Mammary epithelial cell (primary cell): ENCODE measurements around the gene TMEM178A.

Experiments used
- CTCF ChIP-seq, 2 donors: IDR thresholded peaks in 1 of 2; conservative IDR thresholded peaks in 1 of 2; 2 replicates each; pipeline ENCODE4 v1.5.1; 2011 to 2012; ENCODE audit warnings: inconsistent platforms in 2 of 2, low read length in 2 of 2, mild to moderate bottlenecking in 2 of 2, control low read depth in 1 of 2, low read depth in 1 of 2; ENCODE audit not compliant: insufficient read depth in 1 of 2; ENCODE audit errors: extremely low read depth in 1 of 2
- EZH2 ChIP-seq: IDR thresholded peaks from 2 replicates; pipeline ENCODE4 v1.6.1; 2012; ENCODE audit warnings: low read length, inconsistent platforms, borderline replicate concordance

DNA sequence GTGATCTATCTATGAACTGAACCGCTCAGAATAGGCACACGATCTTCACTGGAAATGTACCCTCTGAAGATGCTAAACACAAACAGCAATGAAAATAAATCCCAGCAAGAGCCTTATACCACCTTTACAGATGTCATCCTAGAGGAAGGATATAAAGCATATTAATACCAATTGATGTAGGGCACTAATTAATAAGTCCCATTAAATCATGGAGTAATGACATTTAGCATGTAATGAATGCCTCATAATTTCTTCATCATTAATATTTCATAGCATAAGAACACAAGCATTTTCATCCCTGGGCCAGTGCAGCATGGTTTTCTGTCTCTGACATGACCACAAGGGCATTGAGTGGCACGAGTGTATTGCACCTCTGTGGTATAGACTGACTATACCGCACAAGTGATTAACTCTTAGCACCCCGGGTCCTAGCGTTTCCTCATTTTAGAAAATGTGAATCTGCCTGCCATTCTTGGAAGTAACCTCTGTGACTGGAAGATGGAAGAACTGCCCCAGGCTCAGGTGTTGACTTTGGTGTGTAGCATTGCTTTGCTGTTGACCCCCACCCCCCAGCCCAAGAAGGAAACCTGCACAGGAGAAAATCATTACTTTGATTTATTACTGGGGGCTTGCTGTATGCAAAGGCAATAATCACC, 1.4 kb upstream of the TMEM178A start:
- TF ChIP-seq CTCF (conservative IDR thresholded peaks at IDR 0.05 in 1 of 2, IDR thresholded peaks at IDR 0.05 in 1 of 2; ENCODE audit: extremely low read depth in 1 of 2, insufficient read depth in 1 of 2, low read depth in 1 of 2, low read length in 2 of 2) (no peak), EZH2 (no peak)
